WTC11 (cell line): ENCODE data around the gene BORCS6. TPM values are rescaled to one million over a fixed set of nuclear protein-coding genes. Genes with fewer than 3 reads are reported as not detected.

ENCODE experiments used
- ATAC-seq: fragments of 200-7000 bp; cut with Tn5 transposase; 2 replicates; pipeline ENCODE4 v1.10.0; 2021; ENCODE audit warnings: mild to moderate bottlenecking, moderate library complexity
- CTCF ChIA-PET: fragments of 300-600 bp; sonication (Branson Sonifier 250); formaldehyde crosslinking; loops from one replicate; lab custom pipeline; 2021; ENCODE audit warnings: antibody characterized with exemption; lab: Charles Lee
- POLR2A ChIA-PET: fragments of 350-600 bp; sonication (Branson Sonifier 250); formaldehyde crosslinking; loops from one replicate; lab custom pipeline; 2021; ENCODE audit warnings: antibody characterized with exemption; lab: Charles Lee
- DNase-seq: peaks from one replicate; pipeline ENCODE4 v3.0.0; 2021; ENCODE audit warnings: low spot score
- H3K27ac Mint-ChIP-seq: 2 replicates; pipeline ENCODE4 v1.8.0; 2021; ENCODE audit warnings: mixed read lengths
- H3K27me3 Mint-ChIP-seq: 2 replicates; pipeline ENCODE4 v1.8.0; 2021; ENCODE audit warnings: low read depth, mild to moderate bottlenecking, moderate library complexity, mixed read lengths
- H3K36me3 Mint-ChIP-seq: 2 replicates; pipeline ENCODE4 v1.8.0; 2021; ENCODE audit warnings: mixed read lengths
- H3K4me1 Mint-ChIP-seq: 2 replicates; pipeline ENCODE4 v1.8.0; 2022; ENCODE audit warnings: mixed read lengths
- H3K4me3 Mint-ChIP-seq: 2 replicates; pipeline ENCODE4 v1.8.0; 2021; ENCODE audit warnings: mild to moderate bottlenecking, moderate library complexity, mixed read lengths
- H3K9me3 Mint-ChIP-seq: 2 replicates; pipeline ENCODE4 v1.8.0; 2021; ENCODE audit warnings: mixed read lengths
- ATF3 ChIP-seq: sonication (generic); formaldehyde crosslinking; conservative IDR thresholded peaks from 2 replicates; pipeline ENCODE4 v1.8.1; 2022; ENCODE audit warnings: mild to moderate bottlenecking, missing genetic modification reagents
- CREB1 ChIP-seq: sonication (generic); formaldehyde crosslinking; IDR thresholded peaks from 2 replicates; pipeline ENCODE4 v1.8.0; 2023; ENCODE audit warnings: mild to moderate bottlenecking, missing genetic modification reagents
- E2F5 ChIP-seq: sonication (generic); formaldehyde crosslinking; IDR thresholded peaks from 2 replicates; pipeline ENCODE4 v1.8.1; 2022; ENCODE audit warnings: mild to moderate bottlenecking, moderate library complexity, missing genetic modification reagents
- ETV6 ChIP-seq: sonication (generic); formaldehyde crosslinking; IDR thresholded peaks from 2 replicates; pipeline ENCODE4 v1.8.1; 2022; ENCODE audit warnings: mild to moderate bottlenecking, missing genetic modification reagents
- FOXK1 ChIP-seq: sonication (generic); formaldehyde crosslinking; IDR thresholded peaks from 2 replicates; pipeline ENCODE4 v1.8.0; 2022; ENCODE audit warnings: mild to moderate bottlenecking, moderate library complexity, missing genetic modification reagents
- GABPB1 ChIP-seq: sonication (generic); formaldehyde crosslinking; IDR thresholded peaks from 2 replicates; pipeline ENCODE4 v1.8.1; 2023; ENCODE audit warnings: mild to moderate bottlenecking, missing genetic modification reagents
- HMGA2 ChIP-seq: fragments of 250-450 bp; sonication (Bioruptor Pico); IDR thresholded peaks from 2 replicates; pipeline ENCODE4 v1.4.0; 2021; ENCODE audit warnings: mild to moderate bottlenecking, moderate library complexity
- IRF2 ChIP-seq: sonication (generic); formaldehyde crosslinking; IDR thresholded peaks from 2 replicates; pipeline ENCODE4 v1.8.0; 2022; ENCODE audit warnings: low read depth, missing genetic modification reagents, borderline replicate concordance
- JUN ChIP-seq: sonication (generic); formaldehyde crosslinking; IDR thresholded peaks from 2 replicates; pipeline ENCODE4 v1.8.0; 2023; ENCODE audit warnings: mild to moderate bottlenecking, missing genetic modification reagents
- KAT7 ChIP-seq: sonication (generic); formaldehyde crosslinking; IDR thresholded peaks from 2 replicates; pipeline ENCODE4 v1.8.1; 2023; ENCODE audit warnings: missing genetic modification reagents, mild to moderate bottlenecking, borderline replicate concordance
- NFATC4 ChIP-seq: fragments of 250-450 bp; sonication (Bioruptor Pico); IDR thresholded peaks from 2 replicates; pipeline ENCODE4 v1.9.0; 2021; ENCODE audit warnings: mild to moderate bottlenecking
- NFE2L1 ChIP-seq: sonication (generic); formaldehyde crosslinking; IDR thresholded peaks from 2 replicates; pipeline ENCODE4 v1.8.1; 2023; ENCODE audit warnings: missing genetic modification reagents
- NR3C1 ChIP-seq: sonication (generic); formaldehyde crosslinking; conservative IDR thresholded peaks from 2 replicates; pipeline ENCODE4 v1.8.1; 2023; ENCODE audit warnings: low read depth, mild to moderate bottlenecking, missing genetic modification reagents
- PRRX2 ChIP-seq: fragments of 250-450 bp; sonication (Bioruptor Pico); IDR thresholded peaks from 2 replicates; pipeline ENCODE4 v1.8.0; 2021; ENCODE audit warnings: mild to moderate bottlenecking
- SMAD4 ChIP-seq: sonication (generic); formaldehyde crosslinking; IDR thresholded peaks from 2 replicates; pipeline ENCODE4 v1.8.0; 2022; ENCODE audit warnings: mild to moderate bottlenecking, missing genetic modification reagents
- SOX15 ChIP-seq: fragments of 250-450 bp; sonication (Bioruptor Pico); IDR thresholded peaks from 2 replicates; pipeline ENCODE4 v1.9.0; 2021; ENCODE audit warnings: mild to moderate bottlenecking
- TEAD1 ChIP-seq: sonication (generic); formaldehyde crosslinking; IDR thresholded peaks from 2 replicates; pipeline ENCODE4 v1.8.0; 2022; ENCODE audit warnings: mild to moderate bottlenecking, missing genetic modification reagents
- USF2 ChIP-seq: sonication (generic); formaldehyde crosslinking; IDR thresholded peaks from 2 replicates; pipeline ENCODE4 v1.8.1; 2023; ENCODE audit warnings: mild to moderate bottlenecking, missing genetic modification reagents, moderate library complexity
- ZNF232 ChIP-seq: sonication (generic); formaldehyde crosslinking; IDR thresholded peaks from 2 replicates; pipeline ENCODE4 v1.8.0; 2022; ENCODE audit warnings: mild to moderate bottlenecking, missing genetic modification reagents
- ZNF263 ChIP-seq: sonication (generic); formaldehyde crosslinking; IDR thresholded peaks from 2 replicates; pipeline ENCODE4 v1.8.1; 2022; ENCODE audit warnings: low read depth, mild to moderate bottlenecking, moderate library complexity, missing genetic modification reagents
- ZNF416 ChIP-seq: fragments of 250-450 bp; sonication (Bioruptor Pico); IDR thresholded peaks from 2 replicates; pipeline ENCODE4 v1.9.0; 2021; ENCODE audit warnings: mild to moderate bottlenecking, inconsistent platforms
- ZNF671 ChIP-seq: fragments of 250-450 bp; sonication (Bioruptor Pico); IDR thresholded peaks from 2 replicates; pipeline ENCODE4 v1.8.0; 2021; ENCODE audit warnings: mild to moderate bottlenecking
- total RNA-seq: library from RNA; stranded (reverse); gene quantifications from 3 replicates; pipeline ENCODE4 v1.2.3, GENCODE V29; 2021
- TF ChIP-seq, protein P1 (sequence below): sonication (generic); formaldehyde crosslinking; IDR thresholded peaks from 2 replicates; pipeline ENCODE4 v1.8.1; 2023; ENCODE audit warnings: mild to moderate bottlenecking, moderate library complexity, missing genetic modification reagents
- TF ChIP-seq, protein P2 (sequence below): sonication (generic); formaldehyde crosslinking; IDR thresholded peaks from 2 replicates; pipeline ENCODE4 v1.8.1; 2023; ENCODE audit warnings: mild to moderate bottlenecking, missing genetic modification reagents, borderline replicate concordance
- TF ChIP-seq, protein P3 (sequence below): sonication (generic); formaldehyde crosslinking; IDR thresholded peaks from 2 replicates; pipeline ENCODE4 v1.8.0; 2022; ENCODE audit warnings: mild to moderate bottlenecking, missing genetic modification reagents

BORCS6 gene
- total RNA-seq, 1 experiment from 2014 or later: 5.6 TPM

GRCh38 chr17:8221663-8222379, 31.8 kb upstream of the BORCS6 start:
- peaks cover 7% of the 10 kb centered on the region for H3K27me3 Mint-ChIP-seq
- ChIA-PET CTCF (interaction anchor here (0.8 to 4.0 kb wide), 7 partner anchors 11 to 162 kb away, joined by 3 to 24 read pairs (median 9); partner anchors contain the start of genes AURKB and BORCS6), POLR2A (interaction anchor here (0.6 to 5.0 kb wide), 10 partner anchors 12 to 102 kb away, joined by 3 to 43 read pairs (median 4); partner anchors contain the start of genes AURKB, BORCS6, CTC1 and PFAS)
- peak; percentile 89 for DNase-seq
- no peak for TF ChIP-seq SOX15
- no peak for TF ChIP-seq PRRX2 (CRISPR knock-in tag)
- TF ChIP-seq CREB1 (CRISPR knock-in tag): no peak
- TF ChIP-seq, protein P1, sequence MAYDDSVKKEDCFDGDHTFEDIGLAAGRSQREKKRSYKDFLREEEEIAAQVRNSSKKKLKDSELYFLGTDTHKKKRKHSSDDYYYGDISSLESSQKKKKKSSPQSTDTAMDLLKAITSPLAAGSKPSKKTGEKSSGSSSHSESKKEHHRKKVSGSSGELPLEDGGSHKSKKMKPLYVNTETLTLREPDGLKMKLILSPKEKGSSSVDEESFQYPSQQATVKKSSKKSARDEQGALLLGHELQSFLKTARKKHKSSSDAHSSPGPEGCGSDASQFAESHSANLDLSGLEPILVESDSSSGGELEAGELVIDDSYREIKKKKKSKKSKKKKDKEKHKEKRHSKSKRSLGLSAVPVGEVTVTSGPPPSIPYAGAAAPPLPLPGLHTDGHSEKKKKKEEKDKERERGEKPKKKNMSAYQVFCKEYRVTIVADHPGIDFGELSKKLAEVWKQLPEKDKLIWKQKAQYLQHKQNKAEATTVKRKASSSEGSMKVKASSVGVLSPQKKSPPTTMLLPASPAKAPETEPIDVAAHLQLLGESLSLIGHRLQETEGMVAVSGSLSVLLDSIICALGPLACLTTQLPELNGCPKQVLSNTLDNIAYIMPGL: no peak; the same call in none of the 2 replicates
- no peak for TF ChIP-seq IRF2 (CRISPR knock-in tag)
- TF ChIP-seq FOXK1: no peak
- TF ChIP-seq ATF3 (CRISPR knock-in tag): no peak
- TF ChIP-seq HMGA2: 0 out of 2 replicates have a peak, but pooled peaks have one; percentile 33
- TF ChIP-seq, protein P2, sequence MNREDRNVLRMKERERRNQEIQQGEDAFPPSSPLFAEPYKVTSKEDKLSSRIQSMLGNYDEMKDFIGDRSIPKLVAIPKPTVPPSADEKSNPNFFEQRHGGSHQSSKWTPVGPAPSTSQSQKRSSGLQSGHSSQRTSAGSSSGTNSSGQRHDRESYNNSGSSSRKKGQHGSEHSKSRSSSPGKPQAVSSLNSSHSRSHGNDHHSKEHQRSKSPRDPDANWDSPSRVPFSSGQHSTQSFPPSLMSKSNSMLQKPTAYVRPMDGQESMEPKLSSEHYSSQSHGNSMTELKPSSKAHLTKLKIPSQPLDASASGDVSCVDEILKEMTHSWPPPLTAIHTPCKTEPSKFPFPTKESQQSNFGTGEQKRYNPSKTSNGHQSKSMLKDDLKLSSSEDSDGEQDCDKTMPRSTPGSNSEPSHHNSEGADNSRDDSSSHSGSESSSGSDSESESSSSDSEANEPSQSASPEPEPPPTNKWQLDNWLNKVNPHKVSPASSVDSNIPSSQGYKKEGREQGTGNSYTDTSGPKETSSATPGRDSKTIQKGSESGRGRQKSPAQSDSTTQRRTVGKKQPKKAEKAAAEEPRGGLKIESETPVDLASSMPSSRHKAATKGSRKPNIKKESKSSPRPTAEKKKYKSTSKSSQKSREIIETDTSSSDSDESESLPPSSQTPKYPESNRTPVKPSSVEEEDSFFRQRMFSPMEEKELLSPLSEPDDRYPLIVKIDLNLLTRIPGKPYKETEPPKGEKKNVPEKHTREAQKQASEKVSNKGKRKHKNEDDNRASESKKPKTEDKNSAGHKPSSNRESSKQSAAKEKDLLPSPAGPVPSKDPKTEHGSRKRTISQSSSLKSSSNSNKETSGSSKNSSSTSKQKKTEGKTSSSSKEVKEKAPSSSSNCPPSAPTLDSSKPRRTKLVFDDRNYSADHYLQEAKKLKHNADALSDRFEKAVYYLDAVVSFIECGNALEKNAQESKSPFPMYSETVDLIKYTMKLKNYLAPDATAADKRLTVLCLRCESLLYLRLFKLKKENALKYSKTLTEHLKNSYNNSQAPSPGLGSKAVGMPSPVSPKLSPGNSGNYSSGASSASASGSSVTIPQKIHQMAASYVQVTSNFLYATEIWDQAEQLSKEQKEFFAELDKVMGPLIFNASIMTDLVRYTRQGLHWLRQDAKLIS (CRISPR knock-in tag): no peak
- peak; percentile 44; the same call in 1 of the 2 replicates for TF ChIP-seq GABPB1 (CRISPR knock-in tag)
- peak overlapping the region; percentile 99 for H3K27ac Mint-ChIP-seq
- H3K9me3 Mint-ChIP-seq: no peaks in the 10 kb centered on the region
- H3K36me3 Mint-ChIP-seq: no peaks in the 10 kb centered on the region; the same call in 1 of the 2 replicates
- peaks cover 14% of the 10 kb centered on the region for H3K4me1 Mint-ChIP-seq
- peak overlapping the region; percentile 99 for H3K4me3 Mint-ChIP-seq
- peak; percentile 7 for ATAC-seq

DNA sequence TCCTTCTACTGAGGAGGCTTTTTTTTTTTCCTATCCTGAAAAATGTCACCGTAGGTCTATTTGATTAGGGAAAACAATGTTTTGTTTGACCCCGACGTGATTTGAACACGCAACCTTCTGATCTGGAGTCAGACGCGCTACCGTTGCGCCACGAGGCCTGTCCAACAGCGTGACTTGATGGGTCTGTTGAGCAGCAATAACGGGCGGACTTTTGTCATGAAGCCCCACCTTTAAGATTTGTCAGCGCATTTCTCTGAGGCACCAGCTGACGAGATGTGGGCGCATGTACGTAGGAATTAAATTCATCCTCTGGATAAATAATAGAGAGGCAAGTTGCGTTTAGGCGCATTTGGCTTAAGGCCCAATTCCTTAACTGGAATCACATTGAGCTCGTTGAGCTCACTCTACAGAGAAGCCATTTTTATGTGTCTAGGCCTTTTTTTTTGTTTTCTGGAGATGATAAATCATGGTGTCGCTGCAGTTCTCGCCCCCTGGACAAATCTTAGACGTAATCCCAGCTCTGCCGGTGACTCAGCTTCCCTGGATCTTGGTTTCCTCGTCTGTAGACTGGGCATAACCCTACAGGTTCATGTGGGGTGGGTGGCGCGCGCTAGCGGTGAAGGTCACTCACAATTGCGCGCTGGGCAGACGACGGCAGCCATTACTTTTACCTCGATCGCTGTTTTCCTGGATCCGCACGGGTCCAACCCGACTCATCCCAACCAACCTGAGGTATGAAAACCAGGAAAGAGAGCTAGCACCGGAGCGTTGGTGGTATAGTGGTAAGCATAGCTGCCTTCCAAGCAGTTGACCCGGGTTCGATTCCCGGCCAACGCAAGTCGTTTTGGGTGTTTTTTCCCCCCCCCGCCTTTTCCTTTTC, 31.0 kb upstream of the BORCS6 start:
- CTCF ChIA-PET: interaction anchor here (0.8 to 4.0 kb wide), 7 partner anchors 10 to 161 kb away, joined by 3 to 24 read pairs (median 9); partner anchors contain the start of genes AURKB and BORCS6
- peaks cover 14% of the 10 kb centered on the region for H3K4me1 Mint-ChIP-seq
- POLR2A ChIA-PET: interaction anchor here (0.6 to 5.0 kb wide), 9 partner anchors 11 to 101 kb away, joined by 3 to 43 read pairs (median 4); partner anchors contain the start of genes AURKB, BORCS6, CTC1 and PFAS
- H3K27ac Mint-ChIP-seq: peak overlapping the region; percentile 99
- H3K4me3 Mint-ChIP-seq: peak overlapping the region; percentile 99
- peak; percentile 12 for ATAC-seq
- H3K27me3 Mint-ChIP-seq: peaks cover 5% of the 10 kb centered on the region
- DNase-seq: peak; percentile 96
- no peaks in the 10 kb centered on the region for H3K9me3 Mint-ChIP-seq
- H3K36me3 Mint-ChIP-seq: no peaks in the 10 kb centered on the region
- TF ChIP-seq SMAD4: 0 out of 2 replicates have a peak, but pooled peaks have one; percentile 34
- TF ChIP-seq ZNF416 (CRISPR knock-in tag): 0 out of 2 replicates have a peak, but pooled peaks have one; percentile 40
- TF ChIP-seq NFE2L1 (CRISPR knock-in tag): peak; percentile 68
- TF ChIP-seq ZNF232 (CRISPR knock-in tag): no peak
- TF ChIP-seq ZNF263: no peak
- TF ChIP-seq USF2 (CRISPR knock-in tag): peak; percentile 7; the same call in 1 of the 2 replicates
- TF ChIP-seq ETV6: no peak
- no peak for TF ChIP-seq ZNF671 (CRISPR knock-in tag)
- TF ChIP-seq FOXK1: 0 out of 2 replicates have a peak, but pooled peaks have one; percentile 22
- TF ChIP-seq JUN (CRISPR knock-in tag): peak; percentile 41; the same call in 1 of the 2 replicates
- peak; percentile 43; the same call in 1 of the 2 replicates for TF ChIP-seq TEAD1 (CRISPR knock-in tag)
- no peak for TF ChIP-seq E2F5
- no peak for TF ChIP-seq NFATC4 (CRISPR knock-in tag)
- no peak for TF ChIP-seq KAT7
- TF ChIP-seq, protein P3, sequence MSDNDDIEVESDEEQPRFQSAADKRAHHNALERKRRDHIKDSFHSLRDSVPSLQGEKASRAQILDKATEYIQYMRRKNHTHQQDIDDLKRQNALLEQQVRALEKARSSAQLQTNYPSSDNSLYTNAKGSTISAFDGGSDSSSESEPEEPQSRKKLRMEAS (CRISPR knock-in tag): no peak
- TF ChIP-seq NR3C1 (CRISPR knock-in tag): no peak
